SK-N-SH treated with all-trans-retinoic acid at 6 μM for 48 hours (cell line): ENCODE measurements around the gene STAT6.

Source experiments
- ATAC-seq: fragments of 200-7000 bp; cut with Tn5 transposase; 3 replicates; pipeline ENCODE4 v1.9.1; 2020; ENCODE audit warnings: mild to moderate bottlenecking, moderate library complexity
- ARNTL ChIP-seq: fragments of 450-650 bp; formaldehyde crosslinking; IDR thresholded peaks from 2 replicates; pipeline ENCODE4 v1.5.0; 2020; ENCODE audit warnings: low read depth, mild to moderate bottlenecking, moderate library complexity, borderline replicate concordance
- BACH2 ChIP-seq: fragments of 250-450 bp; sonication (Bioruptor Pico); IDR thresholded peaks from 2 replicates; pipeline ENCODE4 v1.9.0; 2021; ENCODE audit warnings: mild to moderate bottlenecking, borderline replicate concordance
- CREB5 ChIP-seq: fragments of 250-450 bp; sonication (Bioruptor Pico); IDR thresholded peaks from 2 replicates; pipeline ENCODE4 v1.5.1; 2020; ENCODE audit warnings: low read depth, mild to moderate bottlenecking, moderate library complexity
- CSDC2 ChIP-seq: fragments of 250-450 bp; sonication (Bioruptor Pico); IDR thresholded peaks from 2 replicates; pipeline ENCODE4 v1.5.0; 2020; ENCODE audit warnings: mild to moderate bottlenecking, moderate library complexity
- CSRNP3 ChIP-seq: fragments of 250-450 bp; sonication (Bioruptor Pico); IDR thresholded peaks from 2 replicates; pipeline ENCODE4 v1.5.1; 2021; ENCODE audit warnings: mild to moderate bottlenecking, moderate library complexity
- ESRRG ChIP-seq: fragments of 250-450 bp; sonication (Bioruptor Pico); IDR thresholded peaks from 2 replicates; pipeline ENCODE4 v1.6.1; 2021; ENCODE audit warnings: mild to moderate bottlenecking
- GLIS3 ChIP-seq: fragments of 250-450 bp; sonication (Bioruptor Pico); IDR thresholded peaks from 2 replicates; pipeline ENCODE4 v1.5.0; 2020; ENCODE audit warnings: mild to moderate bottlenecking, moderate library complexity
- ISL1 ChIP-seq: fragments of 250-450 bp; sonication (Bioruptor Pico); IDR thresholded peaks from 2 replicates; pipeline ENCODE4 v2.1.2; 2022; ENCODE audit warnings: mild to moderate bottlenecking, moderate library complexity
- OSR1 ChIP-seq: fragments of 250-450 bp; sonication (Bioruptor Pico); IDR thresholded peaks from 2 replicates; pipeline ENCODE4 v1.8.0; 2022; ENCODE audit warnings: moderate library complexity, mild to moderate bottlenecking, inconsistent platforms
- PATZ1 ChIP-seq: fragments of 250-450 bp; sonication (Bioruptor Pico); IDR thresholded peaks from 2 replicates; pipeline ENCODE4 v1.8.0; 2020; ENCODE audit warnings: mild to moderate bottlenecking, moderate library complexity, borderline replicate concordance
- PPARA ChIP-seq: fragments of 250-450 bp; sonication (Bioruptor Pico); IDR thresholded peaks from 2 replicates; pipeline ENCODE4 v1.5.0; 2020; ENCODE audit warnings: mild to moderate bottlenecking, borderline replicate concordance
- RARB ChIP-seq: fragments of 250-450 bp; sonication (Bioruptor Pico); IDR thresholded peaks from 2 replicates; pipeline ENCODE4 v1.8.0; 2021; ENCODE audit warnings: mild to moderate bottlenecking, moderate library complexity
- SNAI2 ChIP-seq: fragments of 250-450 bp; sonication (Bioruptor Pico); IDR thresholded peaks from 2 replicates; pipeline ENCODE4 v1.5.0; 2020; ENCODE audit warnings: mild to moderate bottlenecking, moderate library complexity
- TCF4 ChIP-seq: fragments of 250-450 bp; sonication (Bioruptor Pico); IDR thresholded peaks from 2 replicates; pipeline ENCODE4 v1.8.0; 2021; ENCODE audit warnings: mild to moderate bottlenecking, moderate library complexity, borderline replicate concordance
- TOX ChIP-seq: fragments of 250-450 bp; sonication (Bioruptor Pico); IDR thresholded peaks from 2 replicates; pipeline ENCODE4 v1.8.0; 2021; ENCODE audit warnings: mild to moderate bottlenecking, moderate library complexity, borderline replicate concordance
- ZC3H10 ChIP-seq: fragments of 250-450 bp; sonication (Bioruptor Pico); IDR thresholded peaks from 2 replicates; pipeline ENCODE4 v1.5.1; 2021; ENCODE audit warnings: mild to moderate bottlenecking, moderate library complexity
- ZFP3 ChIP-seq: fragments of 250-450 bp; sonication (Bioruptor Pico); IDR thresholded peaks from 2 replicates; pipeline ENCODE4 v1.5.0; 2020; ENCODE audit warnings: mild to moderate bottlenecking, moderate library complexity
- ZNF565 ChIP-seq: fragments of 450-650 bp; formaldehyde crosslinking; conservative IDR thresholded peaks from 2 replicates; pipeline ENCODE4 v1.5.0; 2020; ENCODE audit warnings: low read depth, mild to moderate bottlenecking, moderate library complexity
- ZNF70 ChIP-seq: fragments of 450-650 bp; formaldehyde crosslinking; IDR thresholded peaks from 2 replicates; pipeline ENCODE4 v1.5.0; 2020; ENCODE audit warnings: mild to moderate bottlenecking, moderate library complexity
- ZNF8 ChIP-seq: fragments of 450-650 bp; formaldehyde crosslinking; IDR thresholded peaks from 2 replicates; pipeline ENCODE4 v1.5.0; 2020; ENCODE audit warnings: mild to moderate bottlenecking, moderate library complexity

STAT6 gene

GRCh38 chr12:57088354-57089270 lies 22.6 kb downstream of the STAT6 start, which contains the start of gene NAB2:
TSS of gene NAB2 (plus strand) at chr12:57089114. CDS start at chr12:57089272, 158 bp downstream.
- ATAC-seq = peak; percentile 53
- TF ChIP-seq ZNF70 (CRISPR knock-in tag) (no peak), ESRRG (CRISPR knock-in tag) (no peak), ISL1 (CRISPR knock-in tag) (no peak)

- ATAC-seq = peak; percentile 60
These were observed 23.3 kb downstream of the STAT6 start for GRCh38 chr12:57087691-57088353.

GRCh38 chr12:57087010-57087690 lies 24.0 kb downstream of the STAT6 start:
- ATAC-seq = peak; percentile 65
- TF ChIP-seq ZC3H10 (CRISPR knock-in tag) (no peak), CSDC2 (no peak), PPARA (CRISPR knock-in tag) (no peak), ZFP3 (CRISPR knock-in tag) (no peak), ISL1 (CRISPR knock-in tag) (no peak), BACH2 (no peak), ZNF70 (CRISPR knock-in tag) (no peak), TCF4 (CRISPR knock-in tag) (no peak), CSRNP3 (CRISPR knock-in tag) (no peak), ESRRG (CRISPR knock-in tag) (no peak), RARB (CRISPR knock-in tag) (no peak), ZNF8 (CRISPR knock-in tag) (no peak), TOX (CRISPR knock-in tag) (no peak), CREB5 (CRISPR knock-in tag) (no peak), ARNTL (no peak), PATZ1 (no peak), ZNF565 (CRISPR knock-in tag) (no peak), GLIS3 (no peak), OSR1 (CRISPR knock-in tag) (no peak), SNAI2 (CRISPR knock-in tag) (no peak)

More at GRCh38 chr12:57087691-57088353, 23.3 kb downstream of the STAT6 start:
- TF ChIP-seq OSR1 (CRISPR knock-in tag) (no peak), PATZ1 (peak; percentile 46; the same call in 1 of the 2 replicates)

- TF ChIP-seq BACH2 (no peak), PATZ1 (peak; percentile 57; the same call in 1 of the 2 replicates), ZNF70 (CRISPR knock-in tag) (no peak)
- peak; percentile 37 for ATAC-seq
These were observed 24.6 kb downstream of the STAT6 start for GRCh38 chr12:57086493-57087009.
